IMR-90 (cell line): ENCODE results near the gene FEN1.

ENCODE experiments used
- CTCF ChIP-seq: conservative IDR thresholded peaks from 2 replicates; pipeline ENCODE4 v1.5.1; 2012; ENCODE audit warnings: mild to moderate bottlenecking, low read depth, low read length, improper control_type of control experiment
- ELK1 ChIP-seq: fragments of 150-350 bp; IDR thresholded peaks from 2 replicates; pipeline ENCODE4 v1.6.1; 2016; ENCODE audit warnings: low read depth, mild to moderate bottlenecking, low read length, moderate library complexity, borderline replicate concordance

GRCh38 chr11:61838921-61839320 lies 46.2 kb downstream of the FEN1 start:
- TF ChIP-seq CTCF (no peak), ELK1 (no peak)
